GM12878 (cell line): ENCODE results near the gene SLC2A4RG. TPM values are rescaled to one million over a fixed set of nuclear protein-coding genes. Genes with fewer than 3 reads are reported as not detected.

Experiments
- ATAC-seq: fragments of 200-7000 bp; cut with Tn5 transposase; 3 replicates; pipeline ENCODE4 v1.9.1; 2020; ENCODE audit warnings: mild to moderate bottlenecking, moderate library complexity
- BruUV-seq: library from RNA; stranded (reverse); fragments of 400-500 nt; replicated peaks from 2 replicates; lab custom pipeline; 2021; lab: Mats Ljungman, UMichigan
- CTCF ChIA-PET: fragments of 300-600 bp; sonication (Branson Sonifier 250); formaldehyde crosslinking; extraction: SDS; loops from one replicate; lab custom pipeline; 2021; ENCODE audit warnings: inconsistent platforms; lab: Yijun Ruan, JAX
- POLR2A ChIA-PET: fragments of 350-600 bp; formaldehyde crosslinking; extraction: SDS; loops from one replicate; lab custom pipeline; 2021; ENCODE audit warnings: inconsistent platforms; lab: Charles Lee
- RAD21 ChIA-PET: fragments of 300-600 bp; sonication (Branson Sonifier 250); formaldehyde crosslinking; loops from one replicate; lab custom pipeline; 2023; ENCODE audit warnings: antibody characterized with exemption; ENCODE audit not compliant: unreplicated experiment; lab: Charles Lee
- SMC1A ChIA-PET: fragments of 300-600 bp; sonication (Branson Sonifier 250); formaldehyde crosslinking; loops from one replicate; lab custom pipeline; 2023; ENCODE audit not compliant: unreplicated experiment, uncharacterized antibody; lab: Charles Lee
- DNase-seq: peaks from one replicate; pipeline ENCODE4 v3.0.0-alpha.2; 2011; ENCODE audit warnings: low read depth, low spot score
- FAIRE-seq: peaks from 3 replicates; lab custom pipeline; 2011; peaks lifted over from hg19 to GRCh38; lab: Jason Lieb, UNC
- H2AFZ ChIP-seq: 2 replicates; pipeline ENCODE4 v1.6.0; 2011; ENCODE audit warnings: low read depth, low read length, control low read depth; ENCODE audit not compliant: control insufficient read depth
- H3K27ac ChIP-seq: 2 replicates; pipeline ENCODE4 v1.5.1; 2011; ENCODE audit warnings: control low read depth; ENCODE audit not compliant: control insufficient read depth, insufficient read depth
- H3K27me3 ChIP-seq, 2 experiments: replicated peaks in 1 of 2; 2 replicates each; pipeline versions ENCODE4 v1.6.0 to v1.6.1; 2011; ENCODE audit warnings: low read length in 1 of 2; ENCODE audit not compliant: control insufficient read depth in 2 of 2, insufficient read depth in 2 of 2
- H3K36me3 ChIP-seq, 2 experiments: 2 replicates each; pipeline ENCODE4 v1.5.1; 2011; ENCODE audit warnings: low read length in 1 of 2; ENCODE audit not compliant: control insufficient read depth in 2 of 2, insufficient read depth in 2 of 2
- H3K4me1 ChIP-seq: 2 replicates; pipeline ENCODE4 v1.6.1; 2011; ENCODE audit warnings: mild to moderate bottlenecking, low read length, moderate library complexity, mixed read lengths; ENCODE audit not compliant: control insufficient read depth, insufficient read depth
- H3K4me2 ChIP-seq: 2 replicates; pipeline ENCODE4 v1.6.0; 2011; ENCODE audit warnings: control low read depth; ENCODE audit not compliant: control insufficient read depth, insufficient read depth
- H3K4me3 ChIP-seq: fragments of 200-600 bp; sonication (generic); 2 replicates; pipeline ENCODE4 v1.5.1; 2016
- H3K79me2 ChIP-seq: 2 replicates; pipeline ENCODE4 v1.6.0; 2011; ENCODE audit warnings: low read length; ENCODE audit not compliant: control insufficient read depth, insufficient read depth
- H3K9ac ChIP-seq: 2 replicates; pipeline ENCODE4 v1.8.0; 2011; ENCODE audit warnings: low read length, control low read depth, mixed read lengths; ENCODE audit not compliant: control insufficient read depth, insufficient read depth
- H3K9me3 ChIP-seq: replicated peaks from 3 replicates; pipeline ENCODE4 v1.5.1; 2011; ENCODE audit warnings: mild to moderate bottlenecking, low read length; ENCODE audit not compliant: control insufficient read depth, insufficient read depth
- H4K20me1 ChIP-seq: 2 replicates; pipeline ENCODE4 v1.6.0; 2011; ENCODE audit not compliant: control insufficient read depth, insufficient read depth
- BCL3 ChIP-seq: IDR thresholded peaks from 2 replicates; pipeline ENCODE4 v1.6.1; 2011; ENCODE audit warnings: borderline replicate concordance, low read depth, mild to moderate bottlenecking, moderate library complexity, low read length; ENCODE audit not compliant: insufficient read depth, poor library complexity, severe bottlenecking
- CREB1 ChIP-seq: IDR thresholded peaks from 2 replicates; pipeline ENCODE4 v1.6.1; 2012; ENCODE audit warnings: low read depth, mild to moderate bottlenecking, inconsistent platforms
- EGR1 ChIP-seq, 2 experiments: IDR thresholded peaks; 1 replicate in 1 of 2; 2 replicates in 1 of 2; pipeline ENCODE4 v1.6.1; 2011 to 2012; ENCODE audit warnings: low read depth in 2 of 2, low read length in 2 of 2, borderline replicate concordance in 1 of 2, mild to moderate bottlenecking in 1 of 2, moderate library complexity in 1 of 2
- EZH2 ChIP-seq: IDR thresholded peaks from 2 replicates; pipeline ENCODE4 v1.6.1; 2012; ENCODE audit warnings: low read depth, mild to moderate bottlenecking, control low read depth, inconsistent platforms, low read length, borderline replicate concordance; ENCODE audit not compliant: control insufficient read depth
- IKZF1 ChIP-seq: fragments of 450-650 bp; conservative IDR thresholded peaks from 2 replicates; pipeline ENCODE4 v1.6.1; 2017; ENCODE audit warnings: antibody characterized with exemption, mild to moderate bottlenecking
- IKZF2 ChIP-seq, 2 experiments: fragments of 450-650 bp; IDR thresholded peaks; 2 replicates each; pipeline ENCODE4 v1.6.1; 2017; ENCODE audit warnings: mild to moderate bottlenecking in 2 of 2, moderate library complexity in 2 of 2
- IRF4 ChIP-seq: IDR thresholded peaks from 2 replicates; pipeline ENCODE4 v1.6.1; 2011; ENCODE audit warnings: low read depth, low read length
- MTA3 ChIP-seq: IDR thresholded peaks from 2 replicates; pipeline ENCODE4 v1.6.1; 2012; ENCODE audit warnings: low read length, inconsistent platforms, borderline replicate concordance
- POLR2A ChIP-seq: IDR thresholded peaks from 2 replicates; pipeline ENCODE4 v1.6.1; 2011; ENCODE audit warnings: low read depth, mild to moderate bottlenecking, low read length
- POLR2AphosphoS2 ChIP-seq: IDR thresholded peaks from 2 replicates; pipeline ENCODE4 v1.6.1; 2011; ENCODE audit warnings: low read depth, mild to moderate bottlenecking, low read length, improper control_type of control experiment, moderate library complexity
- SREBF2 ChIP-seq: IDR thresholded peaks from 2 replicates; pipeline ENCODE4 v1.6.1; 2012; ENCODE audit warnings: mild to moderate bottlenecking, low read length
- STAT3 ChIP-seq: IDR thresholded peaks from 2 replicates; pipeline ENCODE4 v1.6.1; 2011; ENCODE audit warnings: low read depth, low read length, improper control_type of control experiment
- YBX1 ChIP-seq: fragments of 450-650 bp; IDR thresholded peaks from 2 replicates; pipeline ENCODE4 v1.6.1; 2016; ENCODE audit warnings: antibody characterized with exemption
- ZBTB4 ChIP-seq: fragments of 450-650 bp; formaldehyde crosslinking; IDR thresholded peaks from 2 replicates; pipeline ENCODE4 v1.4.0; 2022; ENCODE audit warnings: mild to moderate bottlenecking, moderate library complexity
- WGBS: methylation state at CpG from one replicate; pipeline ENCODE4 v1.1.6; 2016; ENCODE audit warnings: low lambda C conversion rate; ENCODE audit not compliant: insufficient replicate concordance, insufficient coverage; ENCODE audit errors: missing lambda C conversion rate; 5-methylcytosine and 5-hydroxymethylcytosine counted together
- in situ Hi-C: fragments of 300-500 bp; cut with MboI; formaldehyde crosslinking; loops from 9 replicates; pipeline ENCODE4 v1.14.3; 2018; ENCODE audit warnings: mixed read lengths
- intact Hi-C: fragments of 100-400 bp; cut with micrococcal nuclease; formaldehyde crosslinking; loops from one replicate; pipeline ENCODE4 v1.14.2; 2022; ENCODE audit not compliant: unreplicated experiment
- polyA plus RNA-seq, 11 experiments: library from polyadenylated mRNA; depleted of rRNA in 4 of 11; unstranded in 6 of 11; stranded (reverse) in 5 of 11; fragments of >200 nt; fragmentation: Nextera tagmentation in 4 of 11; fragmentation: Illumina TruSeq in 1 of 11; extraction: Ambion mirVana in 4 of 11; extraction: Trizol in 1 of 11; gene quantifications; 1 replicate in 1 of 11; 2 replicates in 10 of 11; pipeline versions ENCODE4 v1.2.1 to v1.2.3, GENCODE V29; 2011 to 2016; ENCODE audit warnings: inconsistent platforms in 2 of 11, missing spikeins in 2 of 11, low read depth in 1 of 11
- total RNA-seq, 4 experiments: library from RNA; depleted of rRNA in 3 of 4; stranded (reverse); fragments of >200 nt in 3 of 4; fragmentation: Illumina TruSeq in 1 of 4; extraction: Trizol in 1 of 4; gene quantifications; 2 replicates each; pipeline versions ENCODE4 v1.2.1 to v1.2.3, GENCODE V29; 2013 to 2021

SLC2A4RG gene
- total and polyA plus RNA-seq, 10 of the 15 experiments (the other 5 are each of a cell fraction or from before 2014, with no cell fraction given) = 0.34 to 65.9 (median 13.3) TPM

GRCh38 chr20:63696628-63697356, 42.8 kb upstream of the SLC2A4RG start, which contains the start of gene TNFRSF6B (continued):
- TF ChIP-seq BCL3 (peak; percentile 20), POLR2A (peak; percentile 78), IKZF1 (no peak), CREB1 (0 out of 2 replicates have a peak, but pooled peaks have one; percentile 14), YBX1 (no peak), EGR1 (IDR thresholded peaks at IDR 0.05; ENCODE audit: borderline replicate concordance in 1 of 2, low read depth in 2 of 2, low read length in 2 of 2) (no peak)

GRCh38 chr20:63697357-63697867, 42.2 kb upstream of the SLC2A4RG start:
- SMC1A ChIA-PET = interaction anchor here (1.6 kb wide), 1 partner anchor 39 kb away, joined by 4 read pairs; the partner anchor contains the start of gene LIME1
- Histone ChIP-seq H3K4me2 (no peak overlapping the region), H2AFZ (no peak overlapping the region), H3K36me3 (no peaks in the 10 kb centered on the region; a peak in 1 of 4 replicates), H3K9ac (no peak overlapping the region)
- ATAC-seq (no peak), DNase-seq (no peak)
- in situ Hi-C loops = no loop called here
- CTCF ChIA-PET = interaction anchor here (0.7 kb wide), 1 partner anchor 10 kb away, joined by 3 read pairs; the partner anchor contains the start of genes ARFRP1 and ZGPAT
- BruUV-seq = no TSS peak
- no peak for TF ChIP-seq POLR2AphosphoS2
- no peak for TF ChIP-seq ZBTB4 (CRISPR knock-in tag)
- no peak for TF ChIP-seq SREBF2
- 0 out of 2 replicates have a peak, but pooled peaks have one; percentile 42 for TF ChIP-seq MTA3
- no peak for TF ChIP-seq EZH2
- TF ChIP-seq STAT3 = no peak
- TF ChIP-seq IRF4 = no peak
- TF ChIP-seq POLR2A = peak; percentile 10
- TF ChIP-seq IKZF2 (IDR thresholded peaks at IDR 0.05) = no peak
- TF ChIP-seq, all 136 proteins: peak for 2
- Histone ChIP-seq H3K4me3 (no peak overlapping the region), H3K27ac (no peak overlapping the region), H3K4me1 (peaks cover 16% of the 10 kb centered on the region), H3K79me2 (no peaks in the 10 kb centered on the region), H3K27me3 (no peaks in the 10 kb centered on the region), H4K20me1 (no peaks in the 10 kb centered on the region), H3K9me3 (no peaks in the 10 kb centered on the region)
- no peak for FAIRE-seq
- WGBS = 70% methylated on average over 7 of the region's 7 CpGs
- ChIA-PET POLR2A (interaction anchor here (1.6 kb wide), 1 partner anchor 124 kb away, joined by 7 read pairs; no protein-coding TSS in a partner anchor), RAD21 (interaction anchor here (0.5 kb wide), 1 partner anchor 168 kb away, joined by 3 read pairs; the partner anchor contains the start of gene TPD52L2)
- intact Hi-C loops = no loop called here
